ENCODE measurements around the gene TSPAN5. TPM values are rescaled to one million over a fixed set of nuclear protein-coding genes. Genes with fewer than 3 reads are reported as not detected.

TSPAN5 gene
- total and polyA plus RNA-seq, 11 donors: 1.0 to 10.2 (median 5.6) TPM

- Histone ChIP-seq H3K27ac (no peak overlapping the region), H3K27me3 (no peaks in the 10 kb centered on the region), H3K9me3 (no peaks in the 10 kb centered on the region), H3K4me1 (peaks cover 0 to 8% (median 0%) of the 10 kb centered on the region in 12 donors), H3K36me3 (no peaks in the 10 kb centered on the region), H3K4me3 (no peak overlapping the region)
- intact Hi-C loops (cut with DNase I): no loop called here
- WGBS, 4 donors: 96 to 98% (median 97%) methylated on average over 4 of the region's 4 CpGs
- ATAC-seq (no peak), DNase-seq (no peak)
- TF ChIP-seq CTCF (IDR thresholded peaks at IDR 0.05) (no peak), POLR2A (IDR thresholded peaks at IDR 0.05) (no peak)
Observed at GRCh38 chr4:98508248-98508647, 150.2 kb downstream of the TSPAN5 start.

GRCh38 chr4:98507299-98507698 is 151.1 kb downstream of the TSPAN5 start:
- ATAC-seq: no peak
- no peak overlapping the region for H3K4me3 ChIP-seq
- no peak for TF ChIP-seq CTCF (IDR thresholded peaks at IDR 0.05)
- TF ChIP-seq POLR2A (IDR thresholded peaks at IDR 0.05): no peak

GRCh38 chr4:98506462-98507132 is 151.8 kb downstream of the TSPAN5 start:
- H3K4me3 ChIP-seq: no peak overlapping the region
- ATAC-seq (peak in 1 of 4 donors; percentile 34), DNase-seq (no peak)
- no peaks in the 10 kb centered on the region for H3K27me3 ChIP-seq
- 66 to 77% (median 70%) methylated on average over 5 of the region's 5 CpGs for WGBS, 4 donors
- peaks cover 0 to 8% (median 0%) of the 10 kb centered on the region in 12 donors for H3K4me1 ChIP-seq
- no peaks in the 10 kb centered on the region for H3K9me3 ChIP-seq
- H3K27ac ChIP-seq: no peak overlapping the region
- TF ChIP-seq POLR2A (IDR thresholded peaks at IDR 0.05) (no peak), CTCF (IDR thresholded peaks at IDR 0.05) (peak in 4 of 12 donors; percentile 19 to 35 (median 28))
- intact Hi-C loops (cut with DNase I): no loop called here
- no peaks in the 10 kb centered on the region for H3K36me3 ChIP-seq

More at GRCh38 chr4:98507299-98507698, 151.1 kb downstream of the TSPAN5 start:
- intact Hi-C loops (cut with DNase I): no loop called here
- no peak overlapping the region for H3K27ac ChIP-seq
- H3K36me3 ChIP-seq: no peaks in the 10 kb centered on the region
- 84 to 95% (median 92%) methylated on average over 3 of the region's 3 CpGs for WGBS, 4 donors
- DNase-seq: no peak
- peaks cover 0 to 8% (median 0%) of the 10 kb centered on the region in 12 donors for H3K4me1 ChIP-seq
- no peaks in the 10 kb centered on the region for H3K9me3 ChIP-seq
- no peaks in the 10 kb centered on the region for H3K27me3 ChIP-seq

GRCh38 chr4:98505992-98506391 is 152.4 kb downstream of the TSPAN5 start:
- Histone ChIP-seq H3K27ac (no peak overlapping the region), H3K9me3 (no peaks in the 10 kb centered on the region), H3K27me3 (no peaks in the 10 kb centered on the region), H3K4me3 (no peak overlapping the region), H3K36me3 (no peaks in the 10 kb centered on the region), H3K4me1 (peaks cover 0 to 7% (median 0%) of the 10 kb centered on the region in 12 donors)
- ATAC-seq (no peak), DNase-seq (no peak)
- TF ChIP-seq CTCF (IDR thresholded peaks at IDR 0.05): no peak
- TF ChIP-seq POLR2A (IDR thresholded peaks at IDR 0.05): no peak
- 67 to 84% (median 74%) methylated on average over 1 of the region's 1 CpG for WGBS, 4 donors
- intact Hi-C loops (cut with DNase I): no loop called here

All from heart left ventricle (tissue), 16 donors.